Activated T-cell treated with anti-CD3 and anti-CD28 coated beads, Interleukin-2, amount 50 U/mL, for 24 hours (primary cell): ENCODE data around the gene UBD.
A peak's percentile ranks its signal among the peaks of the same experiment; 100 is the strongest.

Experiments used
- DNase-seq: peaks from one replicate; pipeline ENCODE4 v3.0.0-alpha.2; 2020
- H3K27ac Mint-ChIP-seq: 2 replicates; pipeline ENCODE4 v1.8.0; 2020; ENCODE audit warnings: mild to moderate bottlenecking, mixed read lengths
- H3K27me3 Mint-ChIP-seq: 2 replicates; pipeline ENCODE4 v1.8.0; 2020; ENCODE audit warnings: mixed read lengths
- H3K36me3 Mint-ChIP-seq: 2 replicates; pipeline ENCODE4 v1.8.0; 2020; ENCODE audit warnings: low read depth, mixed read lengths
- H3K4me1 Mint-ChIP-seq: 2 replicates; pipeline ENCODE4 v1.8.0; 2020; ENCODE audit warnings: low read depth, mixed read lengths
- H3K4me3 Mint-ChIP-seq: 2 replicates; pipeline ENCODE4 v1.8.0; 2020; ENCODE audit warnings: mild to moderate bottlenecking, moderate library complexity, mixed read lengths
- H3K9me3 Mint-ChIP-seq: 2 replicates; pipeline ENCODE4 v1.8.0; 2020; ENCODE audit warnings: mixed read lengths

The UBD gene

GRCh38 chr6:29559524-29560287, at the start of gene UBD:
TSS of gene UBD (minus strand) at chr6:29559732. CDS start at chr6:29559701, 31 bp downstream.
- no peaks in the 10 kb centered on the region for H3K36me3 Mint-ChIP-seq
- peaks cover 7% of the 10 kb centered on the region for H3K4me1 Mint-ChIP-seq
- no peak within 1 kb of the TSS for H3K27ac Mint-ChIP-seq
- peaks cover 61% of the 10 kb centered on the region for H3K27me3 Mint-ChIP-seq
- no peaks in the 10 kb centered on the region for H3K9me3 Mint-ChIP-seq
- H3K4me3 Mint-ChIP-seq = no peak within 1 kb of the TSS
- no peak for DNase-seq

DNA sequence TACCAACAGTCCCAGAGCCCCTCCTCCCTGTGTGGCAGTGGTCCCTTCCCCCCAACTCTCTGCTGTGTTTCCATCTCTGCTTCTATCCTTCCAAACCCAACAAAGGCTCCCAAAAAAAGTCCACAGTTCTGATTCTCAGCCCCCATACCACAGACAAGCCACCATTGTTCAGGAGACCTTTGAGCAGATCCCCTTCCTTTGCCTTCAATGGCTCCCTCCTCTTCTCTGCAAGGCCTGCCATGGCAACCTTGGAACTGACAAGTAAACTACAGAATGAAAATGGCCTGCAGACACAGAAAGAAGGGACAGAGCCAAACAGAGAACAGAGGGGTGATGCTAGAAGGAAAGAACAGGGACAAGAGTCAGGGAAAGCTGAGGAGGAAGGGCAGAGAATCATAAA, 48.6 kb upstream of the UBD start:
- no peaks in the 10 kb centered on the region for H3K27me3 Mint-ChIP-seq

GRCh38 chr6:29603930-29604329, 44.4 kb upstream of the UBD start:
- DNase-seq = no peak
- Mint-ChIP-seq H3K27me3 (no peaks in the 10 kb centered on the region), H3K4me3 (no peak overlapping the region), H3K36me3 (peaks cover 48% of the 10 kb centered on the region), H3K4me1 (no peaks in the 10 kb centered on the region), H3K27ac (no peak overlapping the region), H3K9me3 (no peaks in the 10 kb centered on the region)

More for the DNA sequence above, 48.6 kb upstream of the UBD start:
- DNase-seq = no peak
- Mint-ChIP-seq H3K4me3 (no peak overlapping the region), H3K9me3 (no peaks in the 10 kb centered on the region), H3K27ac (no peak overlapping the region), H3K36me3 (peaks cover 69% of the 10 kb centered on the region), H3K4me1 (no peaks in the 10 kb centered on the region)

- Mint-ChIP-seq H3K4me3 (no peak overlapping the region), H3K27me3 (no peaks in the 10 kb centered on the region), H3K36me3 (peaks cover 47% of the 10 kb centered on the region), H3K27ac (no peak overlapping the region), H3K4me1 (no peaks in the 10 kb centered on the region), H3K9me3 (no peaks in the 10 kb centered on the region)
- DNase-seq = no peak
Measured at GRCh38 chr6:29603456-29603855, 43.9 kb upstream of the UBD start.

GRCh38 chr6:29602564-29603361, 43.2 kb upstream of the UBD start:
- Mint-ChIP-seq H3K9me3 (no peaks in the 10 kb centered on the region), H3K27ac (no peak overlapping the region), H3K4me1 (no peaks in the 10 kb centered on the region), H3K36me3 (peaks cover 43% of the 10 kb centered on the region), H3K27me3 (no peaks in the 10 kb centered on the region), H3K4me3 (no peak overlapping the region)
- DNase-seq = no peak

GRCh38 chr6:29598172-29598747, 38.7 kb upstream of the UBD start:
- no peak overlapping the region for H3K4me3 Mint-ChIP-seq
- no peak for DNase-seq
- peaks cover 7% of the 10 kb centered on the region for H3K36me3 Mint-ChIP-seq
- H3K9me3 Mint-ChIP-seq = no peaks in the 10 kb centered on the region
- peaks cover under 1% of the 10 kb centered on the region for H3K27me3 Mint-ChIP-seq
- H3K27ac Mint-ChIP-seq = no peak overlapping the region
- no peaks in the 10 kb centered on the region for H3K4me1 Mint-ChIP-seq

DNA sequence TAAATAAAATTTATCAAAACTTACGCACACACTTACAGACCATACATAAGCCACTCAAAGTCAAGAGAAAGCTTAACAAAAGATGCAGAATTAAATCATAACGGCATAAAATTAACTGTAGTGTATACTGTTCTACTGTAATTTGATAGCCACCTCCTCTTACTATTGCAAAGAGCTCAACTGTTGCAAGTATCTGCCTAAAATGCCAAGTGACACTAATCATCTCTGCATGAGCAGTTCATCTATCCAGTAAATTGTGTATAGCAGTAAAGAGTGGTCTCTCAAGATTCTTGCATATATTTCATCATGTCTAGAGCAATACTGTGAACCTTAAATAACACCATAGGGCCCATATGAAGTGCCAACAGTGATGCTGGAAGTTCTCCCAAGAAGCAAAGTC, 37.7 kb upstream of the UBD start:
- no peak for DNase-seq
- H3K9me3 Mint-ChIP-seq = no peaks in the 10 kb centered on the region

GRCh38 chr6:29596381-29596900, 36.9 kb upstream of the UBD start:
- H3K4me3 Mint-ChIP-seq = no peak overlapping the region
- H3K4me1 Mint-ChIP-seq = no peaks in the 10 kb centered on the region
- no peak for DNase-seq
- peaks cover 2% of the 10 kb centered on the region for H3K36me3 Mint-ChIP-seq
- H3K27ac Mint-ChIP-seq = no peak overlapping the region
- no peaks in the 10 kb centered on the region for H3K9me3 Mint-ChIP-seq
- H3K27me3 Mint-ChIP-seq = peaks cover 5% of the 10 kb centered on the region

More for the DNA sequence above, 37.7 kb upstream of the UBD start:
- peaks cover 4% of the 10 kb centered on the region for H3K36me3 Mint-ChIP-seq
- peaks cover 5% of the 10 kb centered on the region for H3K27me3 Mint-ChIP-seq
- H3K4me3 Mint-ChIP-seq = no peak overlapping the region
- H3K27ac Mint-ChIP-seq = no peak overlapping the region
- no peaks in the 10 kb centered on the region for H3K4me1 Mint-ChIP-seq

- no peaks in the 10 kb centered on the region for H3K36me3 Mint-ChIP-seq
- H3K27me3 Mint-ChIP-seq = peaks cover 15% of the 10 kb centered on the region
- H3K27ac Mint-ChIP-seq = no peak overlapping the region
Measured at GRCh38 chr6:29593199-29593855, 33.8 kb upstream of the UBD start.

GRCh38 chr6:29591677-29592076, 32.1 kb upstream of the UBD start:
- Mint-ChIP-seq H3K27me3 (peaks cover 19% of the 10 kb centered on the region), H3K36me3 (no peaks in the 10 kb centered on the region), H3K27ac (no peak overlapping the region), H3K9me3 (no peaks in the 10 kb centered on the region), H3K4me1 (no peaks in the 10 kb centered on the region), H3K4me3 (no peak overlapping the region)
- no peak for DNase-seq

More at GRCh38 chr6:29593199-29593855, 33.8 kb upstream of the UBD start:
- no peaks in the 10 kb centered on the region for H3K4me1 Mint-ChIP-seq
- no peaks in the 10 kb centered on the region for H3K9me3 Mint-ChIP-seq
- DNase-seq = no peak
- H3K4me3 Mint-ChIP-seq = no peak overlapping the region

GRCh38 chr6:29590218-29590808, 30.8 kb upstream of the UBD start:
- H3K27me3 Mint-ChIP-seq = peaks cover 19% of the 10 kb centered on the region
- no peaks in the 10 kb centered on the region for H3K36me3 Mint-ChIP-seq
- no peak overlapping the region for H3K27ac Mint-ChIP-seq
- DNase-seq = no peak
- no peaks in the 10 kb centered on the region for H3K4me1 Mint-ChIP-seq
- no peaks in the 10 kb centered on the region for H3K9me3 Mint-ChIP-seq
- H3K4me3 Mint-ChIP-seq = no peak overlapping the region

DNA sequence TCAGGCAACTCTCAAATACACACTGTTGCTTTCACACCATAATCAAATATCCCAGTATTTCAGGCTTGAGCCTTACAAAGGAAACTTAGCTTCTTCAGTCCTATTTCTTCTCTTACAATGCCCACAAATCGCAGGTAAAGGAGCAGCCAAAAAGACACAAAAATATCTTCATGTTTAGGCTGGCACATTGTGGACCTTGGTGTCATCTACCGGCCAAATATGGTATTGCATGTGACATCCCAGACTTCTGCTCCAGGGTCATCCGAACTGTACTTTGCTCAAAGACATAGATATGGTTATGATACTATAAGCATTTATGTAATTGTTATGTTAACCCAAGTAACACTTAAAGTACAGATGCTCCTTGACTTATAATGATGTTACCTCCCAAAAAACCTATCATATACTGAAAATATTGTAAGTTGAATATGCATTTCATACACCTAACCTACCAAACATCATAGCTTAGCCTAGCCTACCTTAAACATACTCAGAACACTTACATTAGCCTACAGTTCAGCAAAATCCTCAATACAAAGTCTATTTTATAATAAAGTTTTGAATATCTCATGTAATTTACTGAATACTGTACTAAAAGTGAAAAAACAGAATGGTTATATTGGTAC, 30.0 kb upstream of the UBD start:
- H3K36me3 Mint-ChIP-seq = no peaks in the 10 kb centered on the region
- no peak overlapping the region for H3K27ac Mint-ChIP-seq
- DNase-seq = peak; percentile 51
- no peaks in the 10 kb centered on the region for H3K4me1 Mint-ChIP-seq
- no peak overlapping the region for H3K4me3 Mint-ChIP-seq
- peaks cover 19% of the 10 kb centered on the region for H3K27me3 Mint-ChIP-seq
- H3K9me3 Mint-ChIP-seq = no peaks in the 10 kb centered on the region

- no peaks in the 10 kb centered on the region for H3K4me1 Mint-ChIP-seq
- H3K27ac Mint-ChIP-seq = no peak within 1 kb of the TSS
- H3K9me3 Mint-ChIP-seq = no peaks in the 10 kb centered on the region
- DNase-seq = no peak
- H3K27me3 Mint-ChIP-seq = peaks cover 31% of the 10 kb centered on the region
- no peaks in the 10 kb centered on the region for H3K36me3 Mint-ChIP-seq
- H3K4me3 Mint-ChIP-seq = no peak within 1 kb of the TSS
Measured at GRCh38 chr6:29584821-29585220, 25.3 kb upstream of the UBD start, which contains the start of gene OR2H2. TSS of gene OR2H2 (plus strand) at chr6:29585121. CDS start at chr6:29587945, 2,824 bp downstream.
